OCI-LY1 (cell line): ENCODE results near the gene LEF1.

ENCODE experiments used
- H2AFZ ChIP-seq: fragments of 200-600 bp; sonication (generic), shearing (Covaris generic); 2 replicates; pipeline ENCODE4 v1.6.0; 2014; ENCODE audit warnings: antibody characterized with exemption, mild to moderate bottlenecking, low read length
- H3F3A ChIP-seq: fragments of 200-600 bp; sonication (generic), shearing (Covaris generic); 2 replicates; pipeline ENCODE4 v1.6.0; 2014; ENCODE audit warnings: mild to moderate bottlenecking, antibody characterized with exemption, low read length, moderate library complexity; ENCODE audit not compliant: insufficient read depth
- H3K27ac ChIP-seq: fragments of 200-600 bp; sonication (generic); 2 replicates; pipeline ENCODE4 v1.5.1; 2014; ENCODE audit warnings: low read length, mixed run types, mild to moderate bottlenecking, low read depth; ENCODE audit not compliant: poor library complexity, severe bottlenecking
- H3K27me3 ChIP-seq: fragments of 200-600 bp; sonication (generic); 2 replicates; pipeline ENCODE4 v1.6.0; 2014; ENCODE audit warnings: antibody characterized with exemption, mild to moderate bottlenecking, low read length, moderate library complexity; ENCODE audit not compliant: insufficient read depth
- H3K36me3 ChIP-seq: fragments of 200-600 bp; sonication (generic); 2 replicates; pipeline ENCODE4 v1.6.1; 2014; ENCODE audit warnings: mild to moderate bottlenecking, antibody characterized with exemption, low read length, moderate library complexity, mixed read lengths; ENCODE audit not compliant: insufficient read depth
- H3K4me1 ChIP-seq: fragments of 200-600 bp; sonication (generic); 2 replicates; pipeline ENCODE4 v1.5.1; 2014; ENCODE audit warnings: mild to moderate bottlenecking, low read length, moderate library complexity; ENCODE audit not compliant: insufficient read depth, severe bottlenecking
- H3K4me2 ChIP-seq: fragments of 200-600 bp; sonication (generic), shearing (Covaris generic); 2 replicates; pipeline ENCODE4 v1.6.1; 2014; ENCODE audit warnings: low read length
- H3K4me3 ChIP-seq: fragments of 200-600 bp; sonication (generic); 2 replicates; pipeline ENCODE4 v1.5.1; 2014; ENCODE audit warnings: low read length, low read depth, mild to moderate bottlenecking, mixed read lengths; ENCODE audit not compliant: poor library complexity, severe bottlenecking
- H3K79me2 ChIP-seq: fragments of 200-600 bp; shearing (Covaris generic); 2 replicates; pipeline ENCODE4 v1.6.1; 2016; ENCODE audit warnings: mixed run types, low read length, mixed read lengths; ENCODE audit not compliant: insufficient read depth
- H3K9ac ChIP-seq: fragments of 200-600 bp; sonication (generic), shearing (Covaris generic); 2 replicates; pipeline ENCODE4 v1.6.1; 2014; ENCODE audit warnings: mild to moderate bottlenecking, low read length, mixed read lengths
- H3K9me2 ChIP-seq: fragments of 200-600 bp; sonication (generic), shearing (Covaris generic); 2 replicates; pipeline ENCODE4 v1.6.1; 2014; ENCODE audit warnings: low read depth, mild to moderate bottlenecking, low read length, mixed read lengths
- H3K9me3 ChIP-seq: fragments of 200-600 bp; shearing (Covaris generic); 2 replicates; pipeline ENCODE4 v1.6.1; 2014; ENCODE audit warnings: low read length, mixed read lengths
- H4K20me1 ChIP-seq: fragments of 200-600 bp; sonication (generic), shearing (Covaris generic); 2 replicates; pipeline ENCODE4 v1.6.0; 2016; ENCODE audit warnings: mild to moderate bottlenecking, low read length; ENCODE audit not compliant: insufficient read depth
- CTCF ChIP-seq: fragments of 200-600 bp; sonication (generic), shearing (Covaris generic); IDR thresholded peaks from 2 replicates; pipeline ENCODE4 v1.5.1; 2017; ENCODE audit warnings: mild to moderate bottlenecking, antibody characterized with exemption, low read length, moderate library complexity, mixed read lengths
- EZH2 ChIP-seq: fragments of 200-600 bp; sonication (generic), shearing (Covaris generic); IDR thresholded peaks from 2 replicates; pipeline ENCODE4 v1.8.0; 2017; ENCODE audit warnings: borderline replicate concordance, mixed run types, mild to moderate bottlenecking, antibody characterized with exemption, low read length, moderate library complexity, mixed read lengths

The LEF1 gene

GRCh38 chr4:108116423-108117168 is 52.1 kb downstream of the LEF1 start:
- Histone ChIP-seq H3K9me3 (no peaks in the 10 kb centered on the region), H3F3A (no peaks in the 10 kb centered on the region), H3K9me2 (no peaks in the 10 kb centered on the region), H3K4me2 (peak overlapping the region; percentile 52; the same call in 1 of the 2 replicates), H3K79me2 (peaks cover 85% of the 10 kb centered on the region), H3K4me3 (peak overlapping the region; percentile 0), H2AFZ (no peak overlapping the region), H3K36me3 (peaks cover 34% of the 10 kb centered on the region; the same call in 1 of the 2 replicates), H3K9ac (peak overlapping the region; percentile 36; the same call in 1 of the 2 replicates), H3K27ac (peak overlapping the region; percentile 81), H3K27me3 (no peaks in the 10 kb centered on the region), H3K4me1 (peaks cover 99% of the 10 kb centered on the region), H4K20me1 (no peaks in the 10 kb centered on the region)
- TF ChIP-seq CTCF (no peak), EZH2 (no peak)

GRCh38 chr4:108115168-108115526 is 53.6 kb downstream of the LEF1 start:
- TF ChIP-seq EZH2: no peak
- TF ChIP-seq CTCF: no peak
- H3K9me3 ChIP-seq: no peaks in the 10 kb centered on the region
- no peak overlapping the region for H3K4me3 ChIP-seq
- peak overlapping the region; percentile 81 for H3K27ac ChIP-seq
- H3K4me1 ChIP-seq: peaks cover 98% of the 10 kb centered on the region
- no peaks in the 10 kb centered on the region for H3K9me2 ChIP-seq
- H3K4me2 ChIP-seq: peak overlapping the region; percentile 46; the same call in 1 of the 2 replicates
- no peak overlapping the region for H2AFZ ChIP-seq
- H3F3A ChIP-seq: no peaks in the 10 kb centered on the region
- no peak overlapping the region for H3K9ac ChIP-seq
- no peaks in the 10 kb centered on the region for H4K20me1 ChIP-seq
- no peaks in the 10 kb centered on the region for H3K27me3 ChIP-seq
- peaks cover 48% of the 10 kb centered on the region; the same call in 1 of the 2 replicates for H3K36me3 ChIP-seq
- H3K79me2 ChIP-seq: peaks cover 87% of the 10 kb centered on the region

- TF ChIP-seq EZH2 (no peak), CTCF (no peak)
- no peak overlapping the region for H2AFZ ChIP-seq
- no peaks in the 10 kb centered on the region for H3K9me2 ChIP-seq
- H3K27ac ChIP-seq: peak overlapping the region; percentile 81
- H3K36me3 ChIP-seq: peaks cover 53% of the 10 kb centered on the region; the same call in 1 of the 2 replicates
- H3K27me3 ChIP-seq: no peaks in the 10 kb centered on the region
- H3K9ac ChIP-seq: peak overlapping the region; percentile 24; the same call in 1 of the 2 replicates
- H3K79me2 ChIP-seq: peaks cover 87% of the 10 kb centered on the region
- no peaks in the 10 kb centered on the region for H4K20me1 ChIP-seq
- peaks cover 98% of the 10 kb centered on the region for H3K4me1 ChIP-seq
- no peaks in the 10 kb centered on the region for H3F3A ChIP-seq
- H3K9me3 ChIP-seq: no peaks in the 10 kb centered on the region
- H3K4me3 ChIP-seq: peak overlapping the region; percentile 7
- H3K4me2 ChIP-seq: peak overlapping the region; percentile 46; the same call in 1 of the 2 replicates
Observed at GRCh38 chr4:108114503-108114902, 54.2 kb downstream of the LEF1 start.
